ENCODE data around the gene RBMS1.

RBMS1 gene

DNA sequence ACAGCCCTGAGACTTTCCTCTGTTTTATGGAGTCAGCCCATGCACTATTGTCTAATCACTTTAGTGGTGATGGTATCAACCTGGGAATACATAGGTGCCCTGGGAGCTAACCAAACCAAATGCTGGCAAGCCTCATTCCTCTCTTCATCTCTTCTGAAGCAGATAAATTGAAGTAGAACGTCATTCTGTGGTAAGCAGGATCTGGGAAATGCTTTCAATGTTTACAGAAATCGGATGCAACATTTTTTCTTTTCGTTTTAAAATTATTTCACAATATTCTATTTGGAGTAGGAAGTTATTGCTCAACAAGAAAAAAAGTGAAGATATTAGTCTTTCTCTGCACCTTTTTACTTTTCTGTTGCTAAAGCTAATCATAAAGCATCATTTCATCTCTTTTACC lies 114.2 kb downstream of the RBMS1 start:
- DNase-seq = no peak
- no peak overlapping the region for H3K4me3 ChIP-seq
- no peaks in the 10 kb centered on the region for H3K36me3 ChIP-seq
- H3K27me3 ChIP-seq = no peaks in the 10 kb centered on the region
- intact Hi-C loops (cut with DNase I; ENCODE audit: low total_unique reads) = no loop called here
- H3K27ac ChIP-seq = peak overlapping the region; percentile 23 to 50
- TF ChIP-seq, protein P1, sequence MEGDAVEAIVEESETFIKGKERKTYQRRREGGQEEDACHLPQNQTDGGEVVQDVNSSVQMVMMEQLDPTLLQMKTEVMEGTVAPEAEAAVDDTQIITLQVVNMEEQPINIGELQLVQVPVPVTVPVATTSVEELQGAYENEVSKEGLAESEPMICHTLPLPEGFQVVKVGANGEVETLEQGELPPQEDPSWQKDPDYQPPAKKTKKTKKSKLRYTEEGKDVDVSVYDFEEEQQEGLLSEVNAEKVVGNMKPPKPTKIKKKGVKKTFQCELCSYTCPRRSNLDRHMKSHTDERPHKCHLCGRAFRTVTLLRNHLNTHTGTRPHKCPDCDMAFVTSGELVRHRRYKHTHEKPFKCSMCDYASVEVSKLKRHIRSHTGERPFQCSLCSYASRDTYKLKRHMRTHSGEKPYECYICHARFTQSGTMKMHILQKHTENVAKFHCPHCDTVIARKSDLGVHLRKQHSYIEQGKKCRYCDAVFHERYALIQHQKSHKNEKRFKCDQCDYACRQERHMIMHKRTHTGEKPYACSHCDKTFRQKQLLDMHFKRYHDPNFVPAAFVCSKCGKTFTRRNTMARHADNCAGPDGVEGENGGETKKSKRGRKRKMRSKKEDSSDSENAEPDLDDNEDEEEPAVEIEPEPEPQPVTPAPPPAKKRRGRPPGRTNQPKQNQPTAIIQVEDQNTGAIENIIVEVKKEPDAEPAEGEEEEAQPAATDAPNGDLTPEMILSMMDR (IDR thresholded peaks at IDR 0.05) = no peak
- H3K9me3 ChIP-seq = no peaks in the 10 kb centered on the region
- peaks cover 0 to 92% (median 69%) of the 10 kb centered on the region in 4 donors for H3K4me1 ChIP-seq

DNA sequence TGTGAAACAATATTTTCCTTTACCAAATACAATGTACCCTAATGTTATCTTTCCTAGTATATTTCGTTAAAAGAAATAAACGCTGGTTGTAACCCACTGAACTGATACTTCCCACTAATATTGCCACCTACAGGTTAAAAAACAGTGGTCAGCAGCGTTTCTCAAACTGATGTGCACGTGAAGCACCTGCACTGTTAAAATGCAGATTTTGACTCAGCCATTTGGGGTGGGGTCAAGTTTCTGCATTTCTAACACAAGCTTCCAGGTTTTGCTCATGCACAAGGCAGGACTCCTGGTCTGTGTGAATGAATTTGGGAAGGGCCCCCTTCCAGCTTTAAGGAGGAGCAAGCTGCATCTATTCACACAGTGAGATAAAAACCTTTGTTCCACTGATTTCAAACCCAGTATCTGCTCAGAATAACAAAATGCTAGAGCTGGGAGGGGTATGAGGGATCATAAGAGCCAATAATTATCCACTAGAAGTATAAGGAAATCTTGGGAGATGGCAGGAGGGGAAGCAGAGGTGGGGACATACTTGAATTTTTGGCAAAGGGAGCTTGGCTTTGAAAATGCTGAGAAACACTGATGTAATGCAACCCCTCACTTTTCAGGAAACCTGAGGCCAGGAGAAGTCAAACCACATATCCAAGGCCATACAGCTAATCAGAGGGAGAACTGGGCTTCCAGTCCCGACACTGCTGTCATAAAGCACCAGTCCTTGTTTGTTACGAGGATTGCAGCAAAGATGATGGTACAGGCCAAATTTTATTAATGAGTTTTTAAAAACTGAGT lies 116.2 kb downstream of the RBMS1 start:
- TF ChIP-seq, protein P1 (IDR thresholded peaks at IDR 0.05) = no peak
- DNase-seq = no peak
- Histone ChIP-seq H3K4me3 (no peak overlapping the region), H3K9me3 (no peaks in the 10 kb centered on the region), H3K27ac (peak overlapping the region in 1 of 2 donors; percentile 8), H3K36me3 (no peaks in the 10 kb centered on the region), H3K27me3 (no peaks in the 10 kb centered on the region), H3K4me1 (peaks cover 0 to 100% (median 81%) of the 10 kb centered on the region in 4 donors)
- intact Hi-C loops (cut with DNase I; ENCODE audit: low total_unique reads) = no loop called here

DNA sequence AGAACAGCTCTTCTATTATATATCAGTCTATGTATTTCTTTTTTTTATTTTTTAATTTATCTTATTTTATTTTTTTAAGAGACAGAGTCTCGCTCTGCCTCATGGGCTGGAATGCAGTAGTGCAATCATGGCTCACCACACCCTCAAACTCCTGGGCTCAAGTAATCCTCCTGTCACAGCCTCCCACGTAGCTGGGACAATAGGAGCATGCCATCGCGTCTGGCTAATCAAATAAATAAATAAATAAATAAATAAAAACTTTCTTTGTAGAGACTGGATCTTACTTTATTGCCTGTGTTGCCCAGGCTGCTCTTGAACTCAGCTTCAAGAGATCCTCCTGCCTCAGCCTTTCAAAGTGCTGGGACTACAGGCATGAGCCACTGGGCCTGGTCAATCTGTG lies 117.0 kb downstream of the RBMS1 start:
- Histone ChIP-seq H3K4me3 (no peak overlapping the region), H3K36me3 (no peaks in the 10 kb centered on the region), H3K27ac (no peak overlapping the region), H3K27me3 (no peaks in the 10 kb centered on the region), H3K9me3 (no peaks in the 10 kb centered on the region), H3K4me1 (peaks cover 0 to 100% (median 83%) of the 10 kb centered on the region in 4 donors)
- no peak for DNase-seq
- intact Hi-C loops (cut with DNase I; ENCODE audit: low total_unique reads) = no loop called here
- TF ChIP-seq, protein P1 (IDR thresholded peaks at IDR 0.05) = no peak

DNA sequence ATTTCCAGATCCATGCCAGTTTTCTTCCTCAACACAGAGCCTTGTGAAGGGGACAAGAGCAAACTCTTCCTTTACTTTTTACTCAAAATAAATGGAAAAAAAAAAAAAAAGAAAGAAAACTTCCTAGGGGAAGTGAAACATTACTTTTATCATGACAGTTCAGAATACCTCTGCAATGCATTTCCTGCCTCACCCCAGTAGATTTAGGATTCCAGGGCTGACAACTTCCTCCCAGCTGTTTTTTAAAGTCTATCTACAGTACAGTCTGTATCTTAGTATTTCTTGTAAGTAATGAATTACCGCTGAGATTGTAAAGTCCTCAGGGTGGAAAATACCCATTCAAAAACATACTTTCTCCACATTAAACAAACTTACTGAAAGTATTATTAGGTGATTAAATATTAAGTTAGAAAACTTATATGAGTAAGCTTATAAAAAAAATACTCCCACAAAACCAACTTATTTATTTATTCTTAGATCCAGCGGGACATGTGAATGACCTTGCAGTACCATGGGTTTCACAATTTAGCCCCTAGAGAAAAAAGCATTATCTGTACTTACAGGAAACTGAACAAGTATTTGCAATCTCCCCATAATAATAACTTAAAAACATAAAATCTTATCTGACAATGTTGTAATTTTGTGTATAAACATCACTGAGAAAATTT lies 117.7 kb downstream of the RBMS1 start:
- H3K4me3 ChIP-seq = no peak overlapping the region
- H3K27me3 ChIP-seq = no peaks in the 10 kb centered on the region
- TF ChIP-seq, protein P1 (IDR thresholded peaks at IDR 0.05) = no peak
- DNase-seq = no peak
- H3K9me3 ChIP-seq = no peaks in the 10 kb centered on the region
- intact Hi-C loops (cut with DNase I; ENCODE audit: low total_unique reads) = no loop called here
- H3K4me1 ChIP-seq = peaks cover 0 to 100% (median 84%) of the 10 kb centered on the region in 4 donors
- H3K36me3 ChIP-seq = no peaks in the 10 kb centered on the region
- no peak overlapping the region for H3K27ac ChIP-seq

DNA sequence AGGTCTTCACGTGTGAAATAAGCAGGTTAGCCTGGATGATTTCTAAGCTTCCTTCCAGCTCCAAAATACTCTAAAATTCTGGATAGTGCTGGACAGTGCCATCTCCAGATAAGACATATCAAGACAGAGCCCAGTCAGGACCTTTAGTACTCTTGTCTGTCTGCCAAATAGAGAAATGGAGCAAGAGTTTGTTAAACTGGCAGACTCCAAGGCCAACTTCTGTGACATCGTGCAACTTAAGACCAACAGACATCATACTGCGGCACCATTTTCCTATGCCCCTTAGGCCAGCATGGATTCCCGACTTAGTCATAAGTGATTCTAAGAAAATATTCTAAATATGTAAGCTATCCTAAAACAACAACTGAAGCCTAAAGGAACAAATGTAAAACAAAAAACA lies 118.6 kb downstream of the RBMS1 start:
- no peak for DNase-seq
- Histone ChIP-seq H3K9me3 (no peaks in the 10 kb centered on the region), H3K36me3 (no peaks in the 10 kb centered on the region), H3K27me3 (no peaks in the 10 kb centered on the region), H3K4me3 (no peak overlapping the region), H3K27ac (peak overlapping the region in 1 of 2 donors; percentile 12), H3K4me1 (peaks cover 0 to 99% (median 75%) of the 10 kb centered on the region in 4 donors)
- intact Hi-C loops (cut with DNase I; ENCODE audit: low total_unique reads) = no loop called here
- TF ChIP-seq, protein P1 (IDR thresholded peaks at IDR 0.05) = no peak

All from tibial artery (tissue), 4 donors.